Lower leg skin (tissue), 3 donors: ENCODE measurements around the gene MT1F.

Experiments
- POLR2A ChIP-seq, 2 donors: fragments of 450-650 bp; IDR thresholded peaks; one replicate each; pipeline ENCODE4 v1.6.1; 2016 to 2017; ENCODE audit warnings: antibody characterized with exemption in 2 of 2, mild to moderate bottlenecking in 1 of 2, moderate library complexity in 1 of 2
- TF ChIP-seq, protein P1 (sequence below), 3 donors: fragments of 450-650 bp; IDR thresholded peaks; one replicate each; pipeline ENCODE4 v1.5.1; 2016; ENCODE audit warnings: antibody characterized with exemption in 3 of 3, mild to moderate bottlenecking in 3 of 3, moderate library complexity in 2 of 3

DNA sequence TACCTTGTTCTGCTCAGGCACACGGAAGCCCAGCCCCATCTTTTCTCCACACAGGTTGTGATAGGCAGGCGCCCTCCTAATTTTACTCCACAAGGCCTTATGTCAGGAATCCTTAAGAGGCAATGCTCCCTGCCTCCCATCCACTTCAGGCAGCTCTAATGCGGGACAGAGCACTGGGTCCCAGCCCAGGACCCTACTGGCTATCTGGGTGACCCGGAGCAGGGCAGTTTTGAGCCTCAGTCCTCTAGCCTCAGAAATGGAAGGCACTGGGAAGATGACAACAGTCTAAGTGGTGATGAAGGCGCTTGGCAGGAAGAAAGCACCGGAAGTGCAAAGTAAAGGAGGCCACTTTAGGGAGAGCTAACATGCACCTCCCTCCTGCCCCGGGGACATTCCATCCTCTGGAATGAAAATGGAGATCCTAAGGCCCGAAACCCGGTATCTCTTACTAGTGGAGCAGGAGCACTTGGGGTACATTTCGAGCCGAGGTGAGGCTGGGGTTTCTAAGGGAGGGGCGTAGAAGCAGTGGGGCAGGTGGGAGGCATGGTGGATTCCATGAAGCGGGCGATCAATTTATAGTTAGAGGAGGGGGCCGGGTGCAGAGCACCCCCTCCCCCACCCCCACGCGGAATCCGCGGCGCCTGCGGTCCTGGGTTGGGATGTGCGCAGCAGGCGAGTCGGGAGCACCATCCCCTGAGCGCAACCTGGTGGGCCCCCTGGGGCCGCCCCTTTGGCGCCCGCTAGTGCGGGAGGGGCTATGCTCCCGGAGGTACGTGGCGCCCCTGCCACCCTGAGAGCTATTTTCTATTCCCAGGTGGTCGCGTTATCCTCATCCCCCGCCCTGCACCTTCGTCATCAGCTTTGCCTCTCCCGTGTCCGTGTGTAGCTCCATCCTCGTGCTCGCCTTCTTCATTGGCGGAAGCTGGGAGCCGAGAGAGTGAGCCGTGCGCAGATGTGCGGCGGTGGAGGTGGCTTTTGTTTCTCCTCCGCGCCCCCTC is 4.9 kb downstream of the MT1F start:
- no peak for TF ChIP-seq POLR2A (IDR thresholded peaks at IDR 0.05)
- TF ChIP-seq, protein P1, sequence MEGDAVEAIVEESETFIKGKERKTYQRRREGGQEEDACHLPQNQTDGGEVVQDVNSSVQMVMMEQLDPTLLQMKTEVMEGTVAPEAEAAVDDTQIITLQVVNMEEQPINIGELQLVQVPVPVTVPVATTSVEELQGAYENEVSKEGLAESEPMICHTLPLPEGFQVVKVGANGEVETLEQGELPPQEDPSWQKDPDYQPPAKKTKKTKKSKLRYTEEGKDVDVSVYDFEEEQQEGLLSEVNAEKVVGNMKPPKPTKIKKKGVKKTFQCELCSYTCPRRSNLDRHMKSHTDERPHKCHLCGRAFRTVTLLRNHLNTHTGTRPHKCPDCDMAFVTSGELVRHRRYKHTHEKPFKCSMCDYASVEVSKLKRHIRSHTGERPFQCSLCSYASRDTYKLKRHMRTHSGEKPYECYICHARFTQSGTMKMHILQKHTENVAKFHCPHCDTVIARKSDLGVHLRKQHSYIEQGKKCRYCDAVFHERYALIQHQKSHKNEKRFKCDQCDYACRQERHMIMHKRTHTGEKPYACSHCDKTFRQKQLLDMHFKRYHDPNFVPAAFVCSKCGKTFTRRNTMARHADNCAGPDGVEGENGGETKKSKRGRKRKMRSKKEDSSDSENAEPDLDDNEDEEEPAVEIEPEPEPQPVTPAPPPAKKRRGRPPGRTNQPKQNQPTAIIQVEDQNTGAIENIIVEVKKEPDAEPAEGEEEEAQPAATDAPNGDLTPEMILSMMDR (IDR thresholded peaks at IDR 0.05), result no peak
